HEK293 (cell line): ENCODE measurements around the gene DOCK4.
A peak's percentile ranks its signal among the peaks of the same experiment; 100 is the strongest.

Source experiments
- CTCF ChIA-PET: fragments of 350-600 bp; formaldehyde crosslinking; extraction: SDS; loops from one replicate; lab custom pipeline; 2021; ENCODE audit warnings: antibody characterized with exemption; lab: Yijun Ruan, JAX
- POLR2A ChIA-PET: fragments of 300-600 bp; formaldehyde crosslinking; extraction: SDS; loops from one replicate; lab custom pipeline; 2020; ENCODE audit warnings: antibody characterized with exemption, inconsistent platforms; lab: Yijun Ruan, JAX
- H3K27ac ChIP-seq: fragments of 200-500 bp; sonication (Bioruptor generic); 2 replicates; pipeline ENCODE4 v1.5.1; 2014; ENCODE audit warnings: low read depth, low read length, control low read depth, inconsistent platforms; ENCODE audit errors: extremely low read depth
- H3K36me3 ChIP-seq, 2 experiments: fragments of 200-500 bp in 1 of 2; sonication (Bioruptor generic) in 1 of 2; 1 replicate in 1 of 2; 2 replicates in 1 of 2; pipeline ENCODE4 v1.5.1; 2014 to 2017; ENCODE audit warnings: inconsistent platforms in 2 of 2, low read length in 2 of 2; ENCODE audit not compliant: control insufficient read depth in 2 of 2, insufficient read depth in 1 of 2
- H3K4me1 ChIP-seq: fragments of 200-500 bp; sonication (Bioruptor generic); 2 replicates; pipeline ENCODE4 v1.5.1; 2014; ENCODE audit warnings: mild to moderate bottlenecking, low read length, inconsistent platforms; ENCODE audit not compliant: control insufficient read depth, insufficient read depth
- H3K4me3 ChIP-seq: 2 replicates; pipeline ENCODE4 v1.5.1; 2011; ENCODE audit warnings: low read depth, mild to moderate bottlenecking, control low read depth, low read length, moderate library complexity
- H3K9me3 ChIP-seq: fragments of 200-500 bp; sonication (Bioruptor generic); 2 replicates; pipeline ENCODE4 v1.5.1; 2014; ENCODE audit warnings: low read depth, low read length, inconsistent platforms; ENCODE audit not compliant: control insufficient read depth, insufficient read depth
- EGR2 ChIP-seq: fragments of 450-650 bp; formaldehyde crosslinking; IDR thresholded peaks from 2 replicates; pipeline ENCODE4 v1.5.1; 2016; ENCODE audit warnings: low read depth, missing biosample characterization, missing genetic modification characterization
- FEZF1 ChIP-seq: fragments of 450-650 bp; formaldehyde crosslinking; IDR thresholded peaks from 2 replicates; pipeline ENCODE4 v1.5.1; 2016; ENCODE audit warnings: missing biosample characterization, missing genetic modification characterization
- HIC1 ChIP-seq: fragments of 450-650 bp; formaldehyde crosslinking; IDR thresholded peaks from 2 replicates; pipeline ENCODE4 v1.5.1; 2016; ENCODE audit warnings: missing biosample characterization, missing genetic modification characterization
- KLF1 ChIP-seq: fragments of 450-650 bp; formaldehyde crosslinking; IDR thresholded peaks from 2 replicates; pipeline ENCODE4 v1.5.1; 2016; ENCODE audit warnings: missing biosample characterization, missing genetic modification characterization
- PRDM6 ChIP-seq: fragments of 450-650 bp; formaldehyde crosslinking; IDR thresholded peaks from 2 replicates; pipeline ENCODE4 v1.5.1; 2017; ENCODE audit warnings: missing biosample characterization, missing genetic modification characterization
- REPIN1 ChIP-seq: fragments of 450-650 bp; formaldehyde crosslinking; IDR thresholded peaks from 2 replicates; pipeline ENCODE4 v1.5.1; 2017; ENCODE audit warnings: missing biosample characterization, missing genetic modification characterization, low read depth
- TSHZ1 ChIP-seq: fragments of 450-650 bp; formaldehyde crosslinking; IDR thresholded peaks from 2 replicates; pipeline ENCODE4 v1.5.1; 2016; ENCODE audit warnings: missing biosample characterization, missing genetic modification characterization, borderline replicate concordance
- ZNF174 ChIP-seq: fragments of 450-650 bp; formaldehyde crosslinking; IDR thresholded peaks from 2 replicates; pipeline ENCODE4 v1.5.0; 2017; ENCODE audit warnings: missing biosample characterization, mild to moderate bottlenecking, missing genetic modification characterization
- ZNF23 ChIP-seq: fragments of 450-650 bp; formaldehyde crosslinking; IDR thresholded peaks from 2 replicates; pipeline ENCODE4 v1.5.1; 2016; ENCODE audit warnings: missing biosample characterization, missing genetic modification characterization, borderline replicate concordance
- ZNF302 ChIP-seq: fragments of 450-650 bp; formaldehyde crosslinking; IDR thresholded peaks from 2 replicates; pipeline ENCODE4 v1.5.1; 2016; ENCODE audit warnings: missing biosample characterization, missing genetic modification characterization, low read depth
- ZNF350 ChIP-seq: fragments of 450-650 bp; formaldehyde crosslinking; IDR thresholded peaks from 2 replicates; pipeline ENCODE4 v1.5.0; 2017; ENCODE audit warnings: missing biosample characterization, mild to moderate bottlenecking, missing genetic modification characterization
- ZNF362 ChIP-seq: fragments of 450-650 bp; formaldehyde crosslinking; IDR thresholded peaks from 2 replicates; pipeline ENCODE4 v1.5.1; 2016; ENCODE audit warnings: missing biosample characterization, missing genetic modification characterization
- ZNF501 ChIP-seq: fragments of 450-650 bp; formaldehyde crosslinking; IDR thresholded peaks from 2 replicates; pipeline ENCODE4 v1.5.1; 2016; ENCODE audit warnings: missing biosample characterization, missing genetic modification characterization
- ZNF518A ChIP-seq: fragments of 450-650 bp; formaldehyde crosslinking; conservative IDR thresholded peaks from 2 replicates; pipeline ENCODE4 v1.5.1; 2016; ENCODE audit warnings: low read depth, missing biosample characterization, missing genetic modification characterization
- ZNF561 ChIP-seq: fragments of 450-650 bp; IDR thresholded peaks from 2 replicates; pipeline ENCODE4 v1.5.1; 2018; ENCODE audit warnings: missing biosample characterization, missing genetic modification characterization, borderline replicate concordance
- ZNF629 ChIP-seq: fragments of 450-650 bp; formaldehyde crosslinking; IDR thresholded peaks from 2 replicates; pipeline ENCODE4 v1.5.1; 2017; ENCODE audit warnings: missing biosample characterization, missing genetic modification characterization
- ZNF747 ChIP-seq: fragments of 450-650 bp; formaldehyde crosslinking; IDR thresholded peaks from 2 replicates; pipeline ENCODE4 v1.5.1; 2016; ENCODE audit warnings: missing biosample characterization, missing genetic modification characterization
- ZSCAN23 ChIP-seq: fragments of 450-650 bp; formaldehyde crosslinking; IDR thresholded peaks from 2 replicates; pipeline ENCODE4 v1.5.1; 2016; ENCODE audit warnings: missing biosample characterization, missing genetic modification characterization

The DOCK4 gene

GRCh38 chr7:112081778-112082177, 124.4 kb downstream of the DOCK4 start:
- Histone ChIP-seq H3K36me3 (no peaks in the 10 kb centered on the region), H3K4me3 (no peak overlapping the region), H3K4me1 (peaks cover 12% of the 10 kb centered on the region), H3K9me3 (no peaks in the 10 kb centered on the region), H3K27ac (no peak overlapping the region)
- TF ChIP-seq FEZF1 (tag by site-specific recombination) (no peak), ZNF23 (no peak), ZNF174 (tag by site-specific recombination) (no peak), ZNF350 (tag by site-specific recombination) (no peak), EGR2 (tag by site-specific recombination) (no peak)
- ChIA-PET CTCF (no interaction called here), POLR2A (no interaction called here)

GRCh38 chr7:112080978-112081377, 125.2 kb downstream of the DOCK4 start:
- H3K9me3 ChIP-seq = no peaks in the 10 kb centered on the region
- peaks cover 9% of the 10 kb centered on the region for H3K4me1 ChIP-seq
- POLR2A ChIA-PET = no interaction called here
- CTCF ChIA-PET = no interaction called here
- no peak overlapping the region for H3K27ac ChIP-seq
- TF ChIP-seq ZNF747 (tag by site-specific recombination) (no peak), TSHZ1 (no peak), ZNF501 (tag by site-specific recombination) (no peak), REPIN1 (tag by site-specific recombination) (no peak), ZNF561 (no peak)
- no peak overlapping the region for H3K4me3 ChIP-seq
- H3K36me3 ChIP-seq = no peaks in the 10 kb centered on the region

GRCh38 chr7:112080441-112080840, 125.8 kb downstream of the DOCK4 start:
- POLR2A ChIA-PET = no interaction called here
- Histone ChIP-seq H3K4me3 (no peak overlapping the region), H3K36me3 (no peaks in the 10 kb centered on the region), H3K27ac (no peak overlapping the region), H3K9me3 (no peaks in the 10 kb centered on the region), H3K4me1 (peaks cover 4% of the 10 kb centered on the region; the same call in 1 of the 2 replicates)
- CTCF ChIA-PET = interaction anchor here (0.6 to 1.4 kb wide), 2 partner anchors 10 to 367 kb away, joined by 3 to 4 read pairs; no protein-coding TSS in a partner anchor
- TF ChIP-seq KLF1 (tag by site-specific recombination) = no peak
- peak; percentile 75 for TF ChIP-seq PRDM6 (tag by site-specific recombination)
- peak; percentile 62; the same call in 1 of the 2 replicates for TF ChIP-seq ZNF629 (tag by site-specific recombination)
- TF ChIP-seq HIC1 (tag by site-specific recombination) = no peak
- TF ChIP-seq ZNF350 (tag by site-specific recombination) = no peak
- TF ChIP-seq EGR2 (tag by site-specific recombination) = no peak
- no peak for TF ChIP-seq ZNF518A
- no peak for TF ChIP-seq ZNF362 (tag by site-specific recombination)
- no peak for TF ChIP-seq ZNF302 (tag by site-specific recombination)
- TF ChIP-seq ZSCAN23 (tag by site-specific recombination) = no peak
